Ishikawa (cell line): ENCODE results near the gene AASDHPPT.

ENCODE experiments used
- CEBPB ChIP-seq: IDR thresholded peaks from 2 replicates; pipeline ENCODE4 v1.6.1; 2012
- CREB1 ChIP-seq: IDR thresholded peaks from 2 replicates; pipeline ENCODE4 v1.6.1; 2012; ENCODE audit warnings: low read depth
- EGR1 ChIP-seq: IDR thresholded peaks from 2 replicates; pipeline ENCODE4 v1.6.1; 2012
- EP300 ChIP-seq: IDR thresholded peaks from 2 replicates; pipeline ENCODE4 v1.6.1; 2012; ENCODE audit warnings: borderline replicate concordance
- NFIC ChIP-seq: IDR thresholded peaks from 2 replicates; pipeline ENCODE4 v1.6.1; 2012
- RAD21 ChIP-seq: IDR thresholded peaks from 2 replicates; pipeline ENCODE4 v1.6.1; 2012; ENCODE audit warnings: low read depth
- TAF1 ChIP-seq: IDR thresholded peaks from 2 replicates; pipeline ENCODE4 v1.6.1; 2012; ENCODE audit warnings: low read depth, mild to moderate bottlenecking
- TCF12 ChIP-seq: IDR thresholded peaks from 2 replicates; pipeline ENCODE4 v1.6.1; 2012; ENCODE audit warnings: low read depth
- TEAD4 ChIP-seq: IDR thresholded peaks from 2 replicates; pipeline ENCODE4 v1.6.1; 2012
- YY1 ChIP-seq: IDR thresholded peaks from 2 replicates; pipeline ENCODE4 v1.6.1; 2012; ENCODE audit warnings: low read depth
- TF ChIP-seq, protein P1 (sequence below): IDR thresholded peaks from 2 replicates; pipeline ENCODE4 v1.6.1; 2012; ENCODE audit warnings: low read depth, mild to moderate bottlenecking
- TF ChIP-seq, protein P2 (sequence below): IDR thresholded peaks from 2 replicates; pipeline ENCODE4 v1.6.1; 2012
- TF ChIP-seq, protein P3 (sequence below): IDR thresholded peaks from 2 replicates; pipeline ENCODE4 v1.6.1; 2012

DNA sequence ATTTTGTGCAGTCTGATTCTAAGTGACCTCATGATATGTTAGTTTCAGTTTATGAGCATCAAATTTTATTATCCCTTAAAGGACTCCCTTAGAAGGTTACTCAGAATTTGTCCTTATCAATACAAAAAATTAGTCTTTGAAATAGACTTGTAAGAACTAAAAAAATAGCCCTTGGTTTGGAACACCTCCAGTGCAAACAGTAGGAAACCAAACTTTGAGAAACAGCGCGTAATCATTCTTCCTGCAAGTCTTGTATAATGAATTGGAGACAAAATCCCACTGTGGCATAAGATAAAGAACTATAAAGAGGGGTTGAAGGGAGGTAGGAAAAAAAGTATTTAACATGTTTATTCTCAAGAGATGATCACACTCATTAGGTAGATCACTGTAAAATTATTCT, 44.6 kb upstream of the AASDHPPT start:
- TF ChIP-seq CEBPB (no peak), EP300 (no peak), EGR1 (no peak), RAD21 (no peak), TCF12 (no peak), NFIC (no peak), CREB1 (no peak), YY1 (no peak), TEAD4 (no peak), TAF1 (no peak)
- TF ChIP-seq, protein P1, sequence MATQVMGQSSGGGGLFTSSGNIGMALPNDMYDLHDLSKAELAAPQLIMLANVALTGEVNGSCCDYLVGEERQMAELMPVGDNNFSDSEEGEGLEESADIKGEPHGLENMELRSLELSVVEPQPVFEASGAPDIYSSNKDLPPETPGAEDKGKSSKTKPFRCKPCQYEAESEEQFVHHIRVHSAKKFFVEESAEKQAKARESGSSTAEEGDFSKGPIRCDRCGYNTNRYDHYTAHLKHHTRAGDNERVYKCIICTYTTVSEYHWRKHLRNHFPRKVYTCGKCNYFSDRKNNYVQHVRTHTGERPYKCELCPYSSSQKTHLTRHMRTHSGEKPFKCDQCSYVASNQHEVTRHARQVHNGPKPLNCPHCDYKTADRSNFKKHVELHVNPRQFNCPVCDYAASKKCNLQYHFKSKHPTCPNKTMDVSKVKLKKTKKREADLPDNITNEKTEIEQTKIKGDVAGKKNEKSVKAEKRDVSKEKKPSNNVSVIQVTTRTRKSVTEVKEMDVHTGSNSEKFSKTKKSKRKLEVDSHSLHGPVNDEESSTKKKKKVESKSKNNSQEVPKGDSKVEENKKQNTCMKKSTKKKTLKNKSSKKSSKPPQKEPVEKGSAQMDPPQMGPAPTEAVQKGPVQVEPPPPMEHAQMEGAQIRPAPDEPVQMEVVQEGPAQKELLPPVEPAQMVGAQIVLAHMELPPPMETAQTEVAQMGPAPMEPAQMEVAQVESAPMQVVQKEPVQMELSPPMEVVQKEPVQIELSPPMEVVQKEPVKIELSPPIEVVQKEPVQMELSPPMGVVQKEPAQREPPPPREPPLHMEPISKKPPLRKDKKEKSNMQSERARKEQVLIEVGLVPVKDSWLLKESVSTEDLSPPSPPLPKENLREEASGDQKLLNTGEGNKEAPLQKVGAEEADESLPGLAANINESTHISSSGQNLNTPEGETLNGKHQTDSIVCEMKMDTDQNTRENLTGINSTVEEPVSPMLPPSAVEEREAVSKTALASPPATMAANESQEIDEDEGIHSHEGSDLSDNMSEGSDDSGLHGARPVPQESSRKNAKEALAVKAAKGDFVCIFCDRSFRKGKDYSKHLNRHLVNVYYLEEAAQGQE, result no peak
- TF ChIP-seq, protein P2, sequence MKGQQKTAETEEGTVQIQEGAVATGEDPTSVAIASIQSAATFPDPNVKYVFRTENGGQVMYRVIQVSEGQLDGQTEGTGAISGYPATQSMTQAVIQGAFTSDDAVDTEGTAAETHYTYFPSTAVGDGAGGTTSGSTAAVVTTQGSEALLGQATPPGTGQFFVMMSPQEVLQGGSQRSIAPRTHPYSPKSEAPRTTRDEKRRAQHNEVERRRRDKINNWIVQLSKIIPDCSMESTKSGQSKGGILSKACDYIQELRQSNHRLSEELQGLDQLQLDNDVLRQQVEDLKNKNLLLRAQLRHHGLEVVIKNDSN, result no peak
- TF ChIP-seq, protein P3, sequence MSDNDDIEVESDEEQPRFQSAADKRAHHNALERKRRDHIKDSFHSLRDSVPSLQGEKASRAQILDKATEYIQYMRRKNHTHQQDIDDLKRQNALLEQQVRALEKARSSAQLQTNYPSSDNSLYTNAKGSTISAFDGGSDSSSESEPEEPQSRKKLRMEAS, result no peak
